ENCODE data around the gene AMIGO3.
"Not testable (repeated sequence)": the region's sequence is repeated elsewhere in the genome, so short reads cannot be mapped to it uniquely, and the experiment has no call there.

AMIGO3 gene

GRCh38 chr3:49719214-49719884 lies at the start of gene AMIGO3:
AMIGO3 (minus strand) TSS chr3:49719684; CDS start chr3:49719465, 219 bp downstream.
- DNase-seq (ENCODE audit: low spot score), result peak; percentile 86

GRCh38 chr3:49763981-49764380 lies 44.5 kb upstream of the AMIGO3 start:
- DNase-seq (ENCODE audit: low spot score), result no peak

GRCh38 chr3:49761661-49762060 lies 42.2 kb upstream of the AMIGO3 start:
- no peak for DNase-seq (ENCODE audit: low spot score)

GRCh38 chr3:49759226-49759625 lies 39.7 kb upstream of the AMIGO3 start:
- no peak for DNase-seq (ENCODE audit: low spot score)

GRCh38 chr3:49757197-49757596 lies 37.7 kb upstream of the AMIGO3 start:
- no peak for DNase-seq (ENCODE audit: low spot score)

- no peak for DNase-seq (ENCODE audit: low spot score)
Observed at GRCh38 chr3:49756036-49756435, 36.6 kb upstream of the AMIGO3 start.

- DNase-seq (ENCODE audit: low spot score), result no peak
Observed at GRCh38 chr3:49754536-49754935, 35.1 kb upstream of the AMIGO3 start.

GRCh38 chr3:49751501-49751900 lies 32.0 kb upstream of the AMIGO3 start:
- no peak for DNase-seq (ENCODE audit: low spot score)

GRCh38 chr3:49750056-49750455 lies 30.6 kb upstream of the AMIGO3 start:
- DNase-seq (ENCODE audit: low spot score), result no peak

- not testable (repeated sequence) for DNase-seq (ENCODE audit: low spot score)
Observed at GRCh38 chr3:49748874-49749273, 29.4 kb upstream of the AMIGO3 start.

- no peak for DNase-seq (ENCODE audit: low spot score)
Observed at GRCh38 chr3:49747792-49748480, 28.5 kb upstream of the AMIGO3 start.

- DNase-seq (ENCODE audit: low spot score), result no peak
Observed at GRCh38 chr3:49745986-49746385, 26.5 kb upstream of the AMIGO3 start.

- DNase-seq (ENCODE audit: low spot score), result no peak
Observed at GRCh38 chr3:49740427-49740826, 20.9 kb upstream of the AMIGO3 start.

GRCh38 chr3:49738067-49738713 lies 18.7 kb upstream of the AMIGO3 start:
- DNase-seq (ENCODE audit: low spot score), result no peak

GRCh38 chr3:49734752-49735151 lies 15.3 kb upstream of the AMIGO3 start:
- DNase-seq (ENCODE audit: low spot score), result no peak

GRCh38 chr3:49733551-49733950 lies 14.1 kb upstream of the AMIGO3 start:
- no peak for DNase-seq (ENCODE audit: low spot score)

GRCh38 chr3:49732597-49732996 lies 13.1 kb upstream of the AMIGO3 start:
- no peak for DNase-seq (ENCODE audit: low spot score)

GRCh38 chr3:49729966-49730609 lies 10.6 kb upstream of the AMIGO3 start:
- no peak for DNase-seq (ENCODE audit: low spot score)

GRCh38 chr3:49727924-49728361 lies 8.5 kb upstream of the AMIGO3 start:
- no peak for DNase-seq (ENCODE audit: low spot score)

GRCh38 chr3:49727154-49727923 lies 7.9 kb upstream of the AMIGO3 start:
- DNase-seq (ENCODE audit: low spot score), result no peak

- no peak for DNase-seq (ENCODE audit: low spot score)
Observed at GRCh38 chr3:49725906-49726681, 6.6 kb upstream of the AMIGO3 start.
